Activated T-helper 1 cell treated with anti-CD3 and anti-CD28 coated beads, Interleukin-12 subunit alpha, Interleukin-12 subunit beta, Interleukin-2, Interleukin-4 antibody, amounts not matched to agents 30 ng/mL and 10 ng/mL and 1 ng/mL, durations not matched to agents 14 hours and 24 hours and 36 hours (primary cell): ENCODE data around the gene TMEM200B. TPM values are rescaled to one million over a fixed set of nuclear protein-coding genes. Genes with fewer than 3 reads are reported as not detected.
"Not testable (repeated sequence)": the region's sequence is repeated elsewhere in the genome, so short reads cannot be mapped to it uniquely, and the experiment has no call there.

ENCODE experiments used
- DNase-seq: peaks from one replicate; pipeline ENCODE4 v3.0.0; 2021; ENCODE audit warnings: low spot score
- H3K27ac Mint-ChIP-seq: one replicate; pipeline ENCODE4 v1.8.0; 2021; ENCODE audit warnings: mild to moderate bottlenecking, mixed read lengths
- H3K27me3 Mint-ChIP-seq: one replicate; pipeline ENCODE4 v1.8.0; 2022; ENCODE audit warnings: mild to moderate bottlenecking, moderate library complexity, mixed read lengths; ENCODE audit not compliant: insufficient read depth
- H3K36me3 Mint-ChIP-seq: one replicate; pipeline ENCODE4 v1.8.0; 2021; ENCODE audit warnings: low read depth, mixed read lengths
- H3K4me1 Mint-ChIP-seq: one replicate; pipeline ENCODE4 v1.8.0; 2021; ENCODE audit warnings: low read depth, mixed read lengths
- H3K4me3 Mint-ChIP-seq: one replicate; pipeline ENCODE4 v1.8.0; 2021; ENCODE audit warnings: mild to moderate bottlenecking, moderate library complexity, mixed read lengths
- H3K9me3 Mint-ChIP-seq: one replicate; pipeline ENCODE4 v1.8.0; 2021; ENCODE audit warnings: mixed read lengths
- intact Hi-C: fragments of 100-400 bp; cut with micrococcal nuclease; formaldehyde crosslinking; loops from one replicate; pipeline ENCODE4 v1.15.1; 2024
- total RNA-seq: library from RNA; stranded (reverse); gene quantifications from 2 replicates; pipeline ENCODE4 v1.2.3, GENCODE V29; 2022

TMEM200B gene
- total RNA-seq, 1 donor from 2014 or later: 0.47 TPM

GRCh38 chr1:29152046-29152805 lies 28.5 kb upstream of the TMEM200B start:
- H3K36me3 Mint-ChIP-seq: peaks cover 67% of the 10 kb centered on the region
- no peak overlapping the region for H3K4me3 Mint-ChIP-seq
- no peaks in the 10 kb centered on the region for H3K4me1 Mint-ChIP-seq
- peak overlapping the region; percentile 15 for H3K27ac Mint-ChIP-seq
- intact Hi-C loops: no loop called here
- no peaks in the 10 kb centered on the region for H3K27me3 Mint-ChIP-seq
- H3K9me3 Mint-ChIP-seq: no peaks in the 10 kb centered on the region
- no peak for DNase-seq

DNA sequence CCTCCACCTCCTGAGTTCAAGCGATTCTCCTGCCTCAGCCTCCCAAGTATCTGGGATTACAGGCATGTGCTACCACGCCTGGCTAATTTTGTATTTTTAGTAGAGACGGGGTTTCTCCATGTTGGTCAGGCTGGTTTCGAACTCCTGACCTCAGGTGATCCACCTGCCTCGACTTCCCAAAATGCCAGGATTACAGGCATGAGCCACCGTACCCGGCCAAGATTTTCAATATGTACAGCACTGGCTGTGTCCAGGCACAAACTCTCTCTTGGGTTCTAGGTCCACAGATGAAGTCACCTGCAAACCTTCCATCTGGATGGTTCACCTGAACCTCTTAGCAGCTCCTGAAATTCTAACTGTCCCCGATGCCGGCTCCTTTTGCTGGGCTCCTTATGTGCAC lies 26.6 kb upstream of the TMEM200B start:
- DNase-seq, intact Hi-C loops, H3K27me3 Mint-ChIP-seq, H3K27ac Mint-ChIP-seq, H3K4me3 Mint-ChIP-seq, H3K4me1 Mint-ChIP-seq, H3K9me3 Mint-ChIP-seq: not testable (repeated sequence)
- peaks cover 70% of the 10 kb centered on the region for H3K36me3 Mint-ChIP-seq

DNA sequence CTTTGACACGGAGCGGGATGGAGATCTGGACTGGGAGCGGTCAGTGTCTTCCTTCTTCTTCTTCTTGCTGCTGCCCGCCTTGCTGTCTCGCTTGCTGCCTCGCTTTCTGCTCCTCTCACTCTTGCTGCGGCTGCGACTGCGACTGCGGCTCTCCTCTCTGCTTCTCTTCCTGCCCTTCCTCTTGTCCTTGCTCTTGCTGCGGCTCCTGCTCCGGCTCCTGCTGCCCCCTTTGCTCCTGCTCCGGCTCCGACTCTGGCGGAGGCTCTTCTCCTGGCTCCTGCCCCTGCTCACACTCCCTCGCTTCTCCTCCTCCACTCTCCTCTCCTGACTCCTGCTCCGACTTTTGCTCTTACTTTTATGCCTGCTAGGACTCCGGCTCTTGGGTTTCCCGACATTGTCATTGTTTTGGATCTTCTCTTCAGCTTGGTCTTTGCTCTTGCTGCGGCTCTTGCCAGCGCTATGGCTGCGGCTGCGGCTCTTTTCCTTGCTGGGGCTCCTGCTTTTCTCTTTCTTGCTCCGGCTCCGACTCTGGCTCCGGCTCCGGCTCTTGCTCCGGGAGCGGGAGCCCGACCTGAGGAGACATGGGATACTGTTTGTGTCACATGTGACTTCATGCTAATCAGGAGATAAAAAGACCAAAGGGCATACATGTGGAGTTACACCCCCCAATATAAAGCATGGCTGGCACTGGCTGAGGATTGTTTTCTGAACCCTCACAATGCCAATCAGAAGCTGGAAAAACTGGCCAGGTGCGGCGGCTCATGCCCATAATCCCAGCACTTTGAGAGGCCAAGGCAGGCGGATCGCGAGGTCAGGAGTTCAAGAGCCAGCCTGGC lies 25.2 kb upstream of the TMEM200B start:
- DNase-seq: no peak
- no peak overlapping the region for H3K4me3 Mint-ChIP-seq
- no peaks in the 10 kb centered on the region for H3K9me3 Mint-ChIP-seq
- no peaks in the 10 kb centered on the region for H3K4me1 Mint-ChIP-seq
- H3K27me3 Mint-ChIP-seq: no peaks in the 10 kb centered on the region
- intact Hi-C loops: no loop called here
- peaks cover 71% of the 10 kb centered on the region for H3K36me3 Mint-ChIP-seq
- no peak overlapping the region for H3K27ac Mint-ChIP-seq

DNA sequence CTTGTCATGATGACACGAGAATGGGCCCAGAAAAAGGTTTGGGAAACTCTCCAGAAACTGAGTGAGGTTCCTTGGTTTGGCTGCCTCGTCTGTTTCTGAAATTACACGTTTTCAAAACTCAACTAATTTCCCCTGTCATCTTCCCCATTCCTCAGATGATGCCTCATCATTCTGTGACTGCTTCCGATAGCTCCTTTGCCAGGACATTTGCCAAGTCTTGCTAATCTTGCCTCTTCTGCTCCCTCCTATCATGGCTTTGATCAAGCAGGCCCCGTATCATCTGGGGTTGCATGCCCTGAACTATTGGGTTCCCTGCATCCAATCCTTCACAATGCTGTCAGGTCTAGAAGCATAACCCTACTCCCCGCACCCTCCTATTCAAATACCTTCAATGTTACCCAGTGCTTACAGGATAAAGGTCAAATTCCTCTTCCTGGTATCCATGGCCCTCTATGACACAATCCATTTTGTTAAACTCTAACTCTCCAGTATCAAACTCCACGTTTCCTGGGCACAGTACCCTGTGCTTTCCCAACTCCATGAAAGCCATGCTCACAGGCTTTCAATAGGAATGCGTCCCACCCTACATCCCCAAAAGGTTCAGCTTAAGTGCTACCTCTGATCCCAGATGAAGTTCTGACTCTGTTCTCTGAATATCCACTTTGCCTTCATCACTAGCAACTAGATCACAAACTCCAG lies 22.2 kb upstream of the TMEM200B start:
- DNase-seq: no peak
- Mint-ChIP-seq H3K9me3 (no peaks in the 10 kb centered on the region), H3K4me1 (no peaks in the 10 kb centered on the region), H3K36me3 (peaks cover 63% of the 10 kb centered on the region), H3K27me3 (no peaks in the 10 kb centered on the region), H3K27ac (peak overlapping the region; percentile 26), H3K4me3 (no peak overlapping the region)
- intact Hi-C loops: no loop called here

- H3K27ac Mint-ChIP-seq: no peak overlapping the region
- H3K9me3 Mint-ChIP-seq: no peaks in the 10 kb centered on the region
- H3K4me3 Mint-ChIP-seq: no peak overlapping the region
- H3K27me3 Mint-ChIP-seq: no peaks in the 10 kb centered on the region
- no peak for DNase-seq
- intact Hi-C loops: no loop called here
- H3K4me1 Mint-ChIP-seq: no peaks in the 10 kb centered on the region
- peaks cover 52% of the 10 kb centered on the region for H3K36me3 Mint-ChIP-seq
Measured at GRCh38 chr1:29144178-29144577, 20.5 kb upstream of the TMEM200B start.

- Mint-ChIP-seq H3K4me3 (no peak overlapping the region), H3K4me1 (no peaks in the 10 kb centered on the region), H3K27me3 (peaks cover 2% of the 10 kb centered on the region), H3K27ac (no peak overlapping the region), H3K36me3 (peaks cover 37% of the 10 kb centered on the region), H3K9me3 (no peaks in the 10 kb centered on the region)
- intact Hi-C loops: no loop called here
- no peak for DNase-seq
Measured at GRCh38 chr1:29142714-29143113, 19.0 kb upstream of the TMEM200B start.

DNA sequence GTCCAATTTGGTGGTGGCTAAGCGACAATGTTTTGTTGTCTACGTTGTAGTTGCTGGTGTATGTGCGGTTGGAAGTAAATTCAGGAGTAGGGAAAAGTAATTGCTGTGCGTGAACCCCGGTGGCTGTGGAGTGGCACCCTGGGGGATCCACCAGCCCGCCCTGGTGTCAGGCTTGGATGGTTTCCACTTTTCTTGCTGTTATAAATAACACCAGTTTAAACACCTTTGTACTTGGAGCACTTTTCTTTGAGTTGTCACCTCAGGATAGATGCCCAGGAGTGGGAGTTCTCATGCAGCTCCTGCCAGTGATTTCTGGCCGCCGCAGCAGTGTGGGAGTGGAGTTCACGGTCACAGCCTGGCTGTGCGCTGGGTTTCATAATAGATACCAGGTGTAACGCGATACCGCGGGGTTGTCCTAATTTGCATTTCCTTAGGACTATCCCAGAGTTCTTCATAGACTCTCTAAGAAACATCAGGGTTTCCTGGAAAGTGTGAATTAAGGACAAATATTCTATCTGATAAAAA lies 12.8 kb upstream of the TMEM200B start:
- Mint-ChIP-seq H3K27ac (no peak overlapping the region), H3K4me3 (no peak overlapping the region), H3K9me3 (no peaks in the 10 kb centered on the region), H3K4me1 (no peaks in the 10 kb centered on the region), H3K36me3 (no peaks in the 10 kb centered on the region), H3K27me3 (peaks cover 6% of the 10 kb centered on the region)
- intact Hi-C loops: no loop called here
- no peak for DNase-seq

DNA sequence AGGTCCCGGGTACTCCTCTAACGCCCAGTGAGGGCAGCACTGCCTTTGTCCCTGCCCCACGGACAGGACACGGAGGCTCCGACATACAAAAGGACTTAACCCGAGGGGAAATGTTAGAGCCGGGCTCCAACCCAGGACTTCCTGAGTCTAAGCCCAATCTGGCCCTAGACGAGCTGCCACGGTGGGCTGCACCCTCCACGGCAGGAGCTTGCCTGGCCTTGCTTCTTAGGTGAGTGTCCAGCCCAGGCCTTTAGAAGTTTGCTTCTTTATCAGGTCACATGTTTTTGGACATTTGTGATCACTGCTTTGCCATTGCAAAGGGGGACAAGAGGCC lies 11.0 kb upstream of the TMEM200B start:
- Mint-ChIP-seq H3K4me1 (no peaks in the 10 kb centered on the region), H3K36me3 (no peaks in the 10 kb centered on the region), H3K27ac (no peak overlapping the region), H3K9me3 (no peaks in the 10 kb centered on the region), H3K4me3 (no peak overlapping the region), H3K27me3 (peaks cover 6% of the 10 kb centered on the region)
- DNase-seq: no peak
- intact Hi-C loops: no loop called here

GRCh38 chr1:29133861-29134694 lies 10.4 kb upstream of the TMEM200B start:
- intact Hi-C loops: no loop called here
- Mint-ChIP-seq H3K9me3 (no peaks in the 10 kb centered on the region), H3K27ac (no peak overlapping the region), H3K4me3 (no peak overlapping the region), H3K4me1 (no peaks in the 10 kb centered on the region), H3K27me3 (peaks cover 6% of the 10 kb centered on the region), H3K36me3 (no peaks in the 10 kb centered on the region)
- no peak for DNase-seq

GRCh38 chr1:29131056-29131455 lies 7.4 kb upstream of the TMEM200B start:
- H3K9me3 Mint-ChIP-seq, H3K36me3 Mint-ChIP-seq, H3K4me3 Mint-ChIP-seq, H3K4me1 Mint-ChIP-seq, DNase-seq, H3K27me3 Mint-ChIP-seq, H3K27ac Mint-ChIP-seq, intact Hi-C loops: not testable (repeated sequence)

GRCh38 chr1:29129916-29130315 lies 6.2 kb upstream of the TMEM200B start:
- no peak for DNase-seq
- H3K4me3 Mint-ChIP-seq: no peak overlapping the region
- no peaks in the 10 kb centered on the region for H3K9me3 Mint-ChIP-seq
- H3K27ac Mint-ChIP-seq: no peak overlapping the region
- intact Hi-C loops: no loop called here
- H3K4me1 Mint-ChIP-seq: no peaks in the 10 kb centered on the region
- no peaks in the 10 kb centered on the region for H3K36me3 Mint-ChIP-seq
- H3K27me3 Mint-ChIP-seq: peaks cover 17% of the 10 kb centered on the region

DNA sequence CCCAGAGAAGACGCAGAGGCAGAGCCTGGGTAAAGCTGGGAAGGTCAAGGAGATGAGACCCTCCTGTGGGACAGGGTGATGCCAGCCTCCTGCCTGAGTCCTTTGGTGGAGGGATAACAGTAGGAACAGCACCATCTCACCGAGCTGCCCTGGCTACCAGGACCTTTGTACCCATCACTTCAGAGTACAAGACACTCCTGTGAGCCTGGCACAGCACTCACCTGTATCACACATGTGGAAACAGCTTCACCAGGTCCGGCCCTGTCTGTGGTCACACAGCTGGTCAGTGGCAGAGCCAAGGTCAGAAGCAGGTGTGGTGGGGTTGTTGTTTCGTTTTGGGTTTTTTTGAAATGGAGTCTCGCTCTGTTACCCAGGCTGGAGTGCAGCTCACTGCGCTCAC lies 5.0 kb upstream of the TMEM200B start:
- intact Hi-C loops: no loop called here
- no peak for DNase-seq
- Mint-ChIP-seq H3K9me3 (no peaks in the 10 kb centered on the region), H3K27ac (no peak overlapping the region), H3K4me1 (no peaks in the 10 kb centered on the region), H3K27me3 (peaks cover 17% of the 10 kb centered on the region), H3K36me3 (no peaks in the 10 kb centered on the region), H3K4me3 (no peak overlapping the region)
